Lung (tissue), 12 donors: ENCODE data around the gene TMTC2. TPM values are rescaled to one million over a fixed set of nuclear protein-coding genes. Genes with fewer than 3 reads are reported as not detected.
A peak's percentile ranks its signal among the peaks of the same experiment; 100 is the strongest.

ENCODE experiments used
- ATAC-seq: fragments of 200-7000 bp; cut with Tn5 transposase; one replicate; pipeline ENCODE4 v1.9.1; 2020; ENCODE audit warnings: moderate number of reproducible peaks; ENCODE audit not compliant: insufficient read depth, low FRiP score
- DNase-seq, 3 donors: peaks; one replicate each; pipeline ENCODE4 v3.0.0-alpha.2; 2013 to 2017
- H3K27ac ChIP-seq, 2 donors: one replicate each; pipeline ENCODE4 v1.5.1; 2013; ENCODE audit warnings: mild to moderate bottlenecking in 2 of 2, moderate library complexity in 2 of 2, control low read depth in 1 of 2, inconsistent platforms in 1 of 2, low read depth in 1 of 2, low read length in 1 of 2
- H3K27me3 ChIP-seq, 3 donors: one replicate each; pipeline ENCODE4 v1.5.1; 2013; ENCODE audit warnings: low read length in 2 of 3; ENCODE audit not compliant: control insufficient read depth in 3 of 3, insufficient read depth in 3 of 3
- H3K36me3 ChIP-seq, 4 donors: one replicate each; pipeline ENCODE4 v1.5.1; 2013; ENCODE audit warnings: low read length in 4 of 4, mild to moderate bottlenecking in 1 of 4, moderate library complexity in 1 of 4; ENCODE audit not compliant: control insufficient read depth in 4 of 4, insufficient read depth in 4 of 4
- H3K4me1 ChIP-seq, 5 donors: one replicate each; pipeline ENCODE4 v1.5.1; 2013; ENCODE audit warnings: low read length in 5 of 5, mild to moderate bottlenecking in 2 of 5, moderate library complexity in 1 of 5; ENCODE audit not compliant: control insufficient read depth in 5 of 5, insufficient read depth in 5 of 5
- H3K4me3 ChIP-seq: one replicate; pipeline ENCODE4 v1.5.1; 2013; ENCODE audit warnings: mild to moderate bottlenecking, control low read depth, moderate library complexity
- H3K9ac ChIP-seq, 2 donors: one replicate each; pipeline ENCODE4 v1.5.1; 2013; ENCODE audit warnings: low read length in 2 of 2, control low read depth in 1 of 2; ENCODE audit not compliant: insufficient read depth in 1 of 2
- H3K9me3 ChIP-seq, 4 donors: one replicate each; pipeline ENCODE4 v1.5.1; 2013; ENCODE audit warnings: low read length in 3 of 4, mild to moderate bottlenecking in 1 of 4, moderate library complexity in 1 of 4; ENCODE audit not compliant: control insufficient read depth in 4 of 4, insufficient read depth in 3 of 4
- WGBS, 2 donors: extraction: QIAGEN DNeasy Blood & Tissue Kit; methylation state at CpG; one replicate each; pipeline ENCODE4 v1.1.7; 2013; 5-methylcytosine and 5-hydroxymethylcytosine counted together
- polyA plus RNA-seq, 2 donors: library from polyadenylated mRNA; stranded (reverse); fragments of 200-250 nt; gene quantifications; one replicate each; pipeline ENCODE4 v1.2.1, GENCODE V29; 2013
- total RNA-seq, 2 donors: library from RNA; depleted of rRNA in 1 of 2; stranded (reverse); fragments of >200 nt in 1 of 2; gene quantifications; one replicate each; pipeline ENCODE4 v1.2.1, GENCODE V29; 2014 to 2021
- TF ChIP-seq, protein P1 (sequence below): IDR thresholded peaks from 2 replicates; pipeline ENCODE4 v1.5.1; 2012; ENCODE audit warnings: mild to moderate bottlenecking; ENCODE audit errors: control extremely low read depth, extremely low read depth
- donor health status: control.
- donor health status: control.
- donor health status: Bipolar disorder and iron deficiency.
- donor health status: healthy.
- donor health status: DM: yes; HTN: yes; CAD: no.

TMTC2 gene
- total and polyA plus RNA-seq, 4 donors, result 5.3 to 77.1 (median 14.0) TPM

GRCh38 chr12:82672811-82673495, 13.8 kb upstream of the TMTC2 start:
- Histone ChIP-seq H3K9ac (no peak overlapping the region), H3K36me3 (no peaks in the 10 kb centered on the region), H3K9me3 (no peaks in the 10 kb centered on the region), H3K27me3 (no peaks in the 10 kb centered on the region), H3K4me3 (no peak overlapping the region), H3K4me1 (peaks cover 0 to 9% (median 0%) of the 10 kb centered on the region in 5 donors), H3K27ac (no peak overlapping the region)
- no peak for ATAC-seq
- TF ChIP-seq, protein P1, sequence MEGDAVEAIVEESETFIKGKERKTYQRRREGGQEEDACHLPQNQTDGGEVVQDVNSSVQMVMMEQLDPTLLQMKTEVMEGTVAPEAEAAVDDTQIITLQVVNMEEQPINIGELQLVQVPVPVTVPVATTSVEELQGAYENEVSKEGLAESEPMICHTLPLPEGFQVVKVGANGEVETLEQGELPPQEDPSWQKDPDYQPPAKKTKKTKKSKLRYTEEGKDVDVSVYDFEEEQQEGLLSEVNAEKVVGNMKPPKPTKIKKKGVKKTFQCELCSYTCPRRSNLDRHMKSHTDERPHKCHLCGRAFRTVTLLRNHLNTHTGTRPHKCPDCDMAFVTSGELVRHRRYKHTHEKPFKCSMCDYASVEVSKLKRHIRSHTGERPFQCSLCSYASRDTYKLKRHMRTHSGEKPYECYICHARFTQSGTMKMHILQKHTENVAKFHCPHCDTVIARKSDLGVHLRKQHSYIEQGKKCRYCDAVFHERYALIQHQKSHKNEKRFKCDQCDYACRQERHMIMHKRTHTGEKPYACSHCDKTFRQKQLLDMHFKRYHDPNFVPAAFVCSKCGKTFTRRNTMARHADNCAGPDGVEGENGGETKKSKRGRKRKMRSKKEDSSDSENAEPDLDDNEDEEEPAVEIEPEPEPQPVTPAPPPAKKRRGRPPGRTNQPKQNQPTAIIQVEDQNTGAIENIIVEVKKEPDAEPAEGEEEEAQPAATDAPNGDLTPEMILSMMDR, result no peak
- peak in 2 of 3 donors; percentile 35 to 41 for DNase-seq
- WGBS, 2 donors, result 50 to 53% methylated on average over 4 of the region's 4 CpGs

DNA sequence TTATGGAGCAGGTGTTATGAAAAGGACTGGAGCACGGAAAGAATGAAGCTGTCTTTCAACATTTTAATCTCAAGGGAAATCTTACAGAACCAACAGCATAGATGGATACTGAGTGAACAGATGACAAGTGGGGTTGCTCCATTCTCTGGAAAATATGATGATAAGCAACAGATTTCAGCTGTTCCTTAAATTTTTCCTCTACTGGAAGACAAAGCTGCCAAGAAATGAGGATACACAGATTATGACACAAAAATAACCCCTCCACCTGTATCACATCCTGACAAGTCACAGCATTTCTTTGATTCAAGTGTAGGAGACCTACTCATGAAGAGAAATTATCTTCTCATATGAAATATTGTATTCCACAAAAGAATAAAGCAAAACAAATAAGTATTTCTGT, 13.0 kb upstream of the TMTC2 start:
- Histone ChIP-seq H3K9me3 (no peaks in the 10 kb centered on the region), H3K36me3 (no peaks in the 10 kb centered on the region), H3K4me1 (peaks cover 0 to 9% (median 0%) of the 10 kb centered on the region in 5 donors), H3K27ac (no peak overlapping the region), H3K4me3 (no peak overlapping the region), H3K9ac (no peak overlapping the region), H3K27me3 (no peaks in the 10 kb centered on the region)
- DNase-seq (no peak), ATAC-seq (no peak)
- TF ChIP-seq, protein P1, result no peak
- WGBS, 2 donors, result 65 to 81% methylated on average over 1 of the region's 1 CpG

- Histone ChIP-seq H3K4me1 (peaks cover 0 to 9% (median 0%) of the 10 kb centered on the region in 5 donors), H3K9ac (no peak overlapping the region), H3K9me3 (no peaks in the 10 kb centered on the region), H3K4me3 (no peak overlapping the region), H3K27me3 (no peaks in the 10 kb centered on the region), H3K36me3 (no peaks in the 10 kb centered on the region), H3K27ac (no peak overlapping the region)
- DNase-seq, result no peak
- 87 to 92% methylated on average over 3 of the region's 3 CpGs for WGBS, 2 donors
- no peak for ATAC-seq
- TF ChIP-seq, protein P1, result no peak
Observed at GRCh38 chr12:82675246-82675645, 11.5 kb upstream of the TMTC2 start.

GRCh38 chr12:82682326-82682725, 4.4 kb upstream of the TMTC2 start:
- Histone ChIP-seq H3K27me3 (no peaks in the 10 kb centered on the region), H3K4me3 (no peak overlapping the region), H3K27ac (no peak overlapping the region), H3K9me3 (no peaks in the 10 kb centered on the region), H3K4me1 (peaks cover 0 to 8% (median 0%) of the 10 kb centered on the region in 5 donors), H3K9ac (no peak overlapping the region), H3K36me3 (no peaks in the 10 kb centered on the region)
- DNase-seq, result no peak
- ATAC-seq, result no peak
- TF ChIP-seq, protein P1, result no peak
- 85 to 92% methylated on average over 1 of the region's 1 CpG for WGBS, 2 donors
